Thoracic aorta (tissue), 2 donors: ENCODE results near the gene RPS6KA6. TPM values are rescaled to one million over a fixed set of nuclear protein-coding genes. Genes with fewer than 3 reads are reported as not detected.

Experiments
- ATAC-seq: fragments of 150-250 bp; one replicate; pipeline ENCODE4 v1.8.0; 2017; ENCODE audit warnings: low read depth; ENCODE audit not compliant: insufficient number of reproducible peaks, low FRiP score
- DNase-seq: peaks from one replicate; pipeline ENCODE4 v3.0.0-alpha.2; 2020; ENCODE audit warnings: low spot score
- H3K27ac ChIP-seq, 2 donors: fragments of 200-600 bp; sonication (generic); 1 replicate in 1 of 2; 2 replicates in 1 of 2; pipeline ENCODE4 v1.5.1; 2016; ENCODE audit warnings: mild to moderate bottlenecking in 2 of 2, moderate library complexity in 2 of 2
- H3K27me3 ChIP-seq: fragments of 200-600 bp; sonication (generic); replicated peaks from 2 replicates; pipeline ENCODE4 v1.6.0; 2016; ENCODE audit warnings: mild to moderate bottlenecking; ENCODE audit not compliant: insufficient read depth
- H3K36me3 ChIP-seq: fragments of 200-600 bp; sonication (generic); one replicate; pipeline ENCODE4 v1.5.1; 2016
- H3K4me1 ChIP-seq, 2 donors: fragments of 200-600 bp; sonication (generic); 1 replicate in 1 of 2; 2 replicates in 1 of 2; pipeline versions ENCODE4 v1.5.1 to v1.6.0; 2016; ENCODE audit warnings: low read depth in 2 of 2, mild to moderate bottlenecking in 1 of 2; ENCODE audit not compliant: control insufficient read depth in 1 of 2
- H3K4me3 ChIP-seq: fragments of 200-600 bp; sonication (generic); 2 replicates; pipeline ENCODE4 v1.5.1; 2016; ENCODE audit warnings: mild to moderate bottlenecking
- H3K9me3 ChIP-seq: fragments of 200-600 bp; sonication (generic); 2 replicates; pipeline ENCODE4 v1.5.1; 2016
- total RNA-seq, 2 donors: library from RNA; depleted of rRNA; stranded (reverse); fragments of >200 nt; gene quantifications; one replicate each; pipeline versions ENCODE4 v1.1.0 to v1.2.3, GENCODE V29; 2016
- TF ChIP-seq, protein P1 (sequence below): fragments of 200-600 bp; sonication (generic); IDR thresholded peaks from one replicate; pipeline ENCODE4 v1.5.1; 2019; ENCODE audit warnings: antibody characterized with exemption

The RPS6KA6 gene
- total RNA-seq, 2 donors from 2014 or later = 8.5 to 9.6 TPM

DNA sequence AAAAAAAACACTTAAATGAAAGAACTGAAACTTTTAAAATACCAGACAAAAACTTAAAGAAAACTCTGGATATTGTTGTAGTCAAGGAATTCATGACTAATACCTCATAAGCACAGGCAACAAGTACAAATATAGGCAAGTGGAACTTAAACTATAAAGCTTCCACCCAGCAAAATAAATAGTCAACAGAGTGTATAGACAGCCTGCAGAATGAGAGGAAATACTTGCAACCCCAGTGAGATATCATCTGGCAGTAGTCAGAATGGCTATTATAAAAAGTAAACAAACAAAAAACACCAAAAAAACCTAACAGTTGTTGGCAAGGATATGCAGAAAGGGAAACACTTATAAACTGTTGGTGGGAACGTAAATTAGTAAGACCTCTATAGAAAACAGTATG is 9.6 kb upstream of the RPS6KA6 start:
- Histone ChIP-seq H3K27me3 (no peaks in the 10 kb centered on the region), H3K9me3 (no peaks in the 10 kb centered on the region), H3K4me3 (no peak overlapping the region), H3K36me3 (no peaks in the 10 kb centered on the region), H3K4me1 (no peaks in the 10 kb centered on the region), H3K27ac (no peak overlapping the region)
- TF ChIP-seq, protein P1, sequence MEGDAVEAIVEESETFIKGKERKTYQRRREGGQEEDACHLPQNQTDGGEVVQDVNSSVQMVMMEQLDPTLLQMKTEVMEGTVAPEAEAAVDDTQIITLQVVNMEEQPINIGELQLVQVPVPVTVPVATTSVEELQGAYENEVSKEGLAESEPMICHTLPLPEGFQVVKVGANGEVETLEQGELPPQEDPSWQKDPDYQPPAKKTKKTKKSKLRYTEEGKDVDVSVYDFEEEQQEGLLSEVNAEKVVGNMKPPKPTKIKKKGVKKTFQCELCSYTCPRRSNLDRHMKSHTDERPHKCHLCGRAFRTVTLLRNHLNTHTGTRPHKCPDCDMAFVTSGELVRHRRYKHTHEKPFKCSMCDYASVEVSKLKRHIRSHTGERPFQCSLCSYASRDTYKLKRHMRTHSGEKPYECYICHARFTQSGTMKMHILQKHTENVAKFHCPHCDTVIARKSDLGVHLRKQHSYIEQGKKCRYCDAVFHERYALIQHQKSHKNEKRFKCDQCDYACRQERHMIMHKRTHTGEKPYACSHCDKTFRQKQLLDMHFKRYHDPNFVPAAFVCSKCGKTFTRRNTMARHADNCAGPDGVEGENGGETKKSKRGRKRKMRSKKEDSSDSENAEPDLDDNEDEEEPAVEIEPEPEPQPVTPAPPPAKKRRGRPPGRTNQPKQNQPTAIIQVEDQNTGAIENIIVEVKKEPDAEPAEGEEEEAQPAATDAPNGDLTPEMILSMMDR = no peak
- ATAC-seq (no peak), DNase-seq (no peak)

DNA sequence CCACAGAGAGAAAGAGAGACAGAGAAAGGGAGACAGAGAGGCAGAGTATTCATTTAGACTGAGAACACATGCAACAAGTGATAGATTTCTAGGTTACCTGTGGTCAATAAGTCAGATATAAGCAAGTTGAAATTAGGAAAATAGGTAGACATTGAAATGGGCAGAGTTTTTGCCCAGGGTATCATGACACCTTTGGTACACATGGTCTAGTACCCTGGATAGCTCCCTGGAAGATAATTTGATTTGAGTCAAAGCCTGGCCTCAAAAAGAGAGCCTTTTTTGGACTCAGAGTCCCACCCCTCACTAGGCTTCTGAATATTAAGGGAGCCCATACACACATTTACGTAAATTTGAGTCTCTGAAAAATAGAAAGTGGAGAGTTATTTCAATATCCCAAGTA is 4.0 kb upstream of the RPS6KA6 start:
- no peak for ATAC-seq
- H3K36me3 ChIP-seq = no peaks in the 10 kb centered on the region
- TF ChIP-seq, protein P1 = no peak
- no peaks in the 10 kb centered on the region for H3K4me1 ChIP-seq
- no peaks in the 10 kb centered on the region for H3K9me3 ChIP-seq
- H3K27me3 ChIP-seq = no peaks in the 10 kb centered on the region
- H3K4me3 ChIP-seq = no peak overlapping the region
- H3K27ac ChIP-seq = no peak overlapping the region
- DNase-seq = no peak

DNA sequence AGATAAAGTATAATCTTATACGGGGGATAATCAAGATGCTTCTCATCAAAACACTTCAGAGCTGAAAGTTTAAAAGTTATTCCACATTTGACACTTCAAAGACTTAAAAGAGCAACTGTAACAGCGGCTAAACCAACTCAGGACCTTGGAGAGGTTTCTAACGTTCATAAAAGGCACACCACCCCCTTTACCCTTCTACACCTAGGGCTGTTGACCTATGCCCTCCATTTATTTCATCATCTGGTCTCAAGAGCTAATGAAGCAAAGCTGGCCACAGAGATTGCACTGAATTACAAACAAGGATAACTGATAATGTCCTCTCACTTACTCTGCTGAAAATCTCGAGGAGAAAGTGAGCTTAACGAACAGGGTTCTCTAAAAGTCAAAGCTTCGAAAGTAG is 1.1 kb upstream of the RPS6KA6 start:
- H3K27ac ChIP-seq = no peak overlapping the region
- H3K4me1 ChIP-seq = no peaks in the 10 kb centered on the region
- no peaks in the 10 kb centered on the region for H3K27me3 ChIP-seq
- no peak for ATAC-seq
- no peaks in the 10 kb centered on the region for H3K9me3 ChIP-seq
- no peak for DNase-seq
- no peaks in the 10 kb centered on the region for H3K36me3 ChIP-seq
- TF ChIP-seq, protein P1 = no peak
- H3K4me3 ChIP-seq = no peak overlapping the region

DNA sequence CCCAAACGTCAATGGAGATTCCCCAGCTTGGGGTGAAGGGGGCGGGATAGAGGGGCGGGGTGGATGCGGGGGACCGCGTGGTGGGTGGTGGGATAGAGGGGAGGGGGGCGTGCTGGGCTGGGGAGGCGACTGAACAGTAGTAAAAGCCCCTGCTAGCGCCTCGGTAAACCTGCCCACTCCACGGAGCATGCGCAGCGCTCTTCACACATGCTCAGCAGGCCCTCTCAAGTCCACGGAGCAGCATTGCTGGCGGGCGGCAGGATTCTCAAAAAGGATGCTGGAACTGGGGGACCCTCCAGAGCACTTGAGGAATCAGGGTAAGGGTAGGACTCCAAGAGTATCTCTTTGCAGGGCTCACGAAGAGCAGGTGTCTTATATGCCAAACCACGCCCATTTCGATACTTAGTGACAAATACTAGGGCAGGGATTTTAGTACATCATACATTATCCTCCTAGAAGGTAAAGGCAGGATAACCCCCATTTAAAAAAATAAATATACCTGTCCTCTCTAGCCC is 378 bp upstream of the RPS6KA6 start:
- no peaks in the 10 kb centered on the region for H3K9me3 ChIP-seq
- TF ChIP-seq, protein P1 = no peak
- peak overlapping the region; percentile 75 for H3K4me3 ChIP-seq
- H3K27ac ChIP-seq = peak overlapping the region in 1 of 2 donors; percentile 59
- H3K4me1 ChIP-seq = no peaks in the 10 kb centered on the region
- ATAC-seq (no peak), DNase-seq (no peak)
- H3K36me3 ChIP-seq = no peaks in the 10 kb centered on the region
- no peaks in the 10 kb centered on the region for H3K27me3 ChIP-seq

DNA sequence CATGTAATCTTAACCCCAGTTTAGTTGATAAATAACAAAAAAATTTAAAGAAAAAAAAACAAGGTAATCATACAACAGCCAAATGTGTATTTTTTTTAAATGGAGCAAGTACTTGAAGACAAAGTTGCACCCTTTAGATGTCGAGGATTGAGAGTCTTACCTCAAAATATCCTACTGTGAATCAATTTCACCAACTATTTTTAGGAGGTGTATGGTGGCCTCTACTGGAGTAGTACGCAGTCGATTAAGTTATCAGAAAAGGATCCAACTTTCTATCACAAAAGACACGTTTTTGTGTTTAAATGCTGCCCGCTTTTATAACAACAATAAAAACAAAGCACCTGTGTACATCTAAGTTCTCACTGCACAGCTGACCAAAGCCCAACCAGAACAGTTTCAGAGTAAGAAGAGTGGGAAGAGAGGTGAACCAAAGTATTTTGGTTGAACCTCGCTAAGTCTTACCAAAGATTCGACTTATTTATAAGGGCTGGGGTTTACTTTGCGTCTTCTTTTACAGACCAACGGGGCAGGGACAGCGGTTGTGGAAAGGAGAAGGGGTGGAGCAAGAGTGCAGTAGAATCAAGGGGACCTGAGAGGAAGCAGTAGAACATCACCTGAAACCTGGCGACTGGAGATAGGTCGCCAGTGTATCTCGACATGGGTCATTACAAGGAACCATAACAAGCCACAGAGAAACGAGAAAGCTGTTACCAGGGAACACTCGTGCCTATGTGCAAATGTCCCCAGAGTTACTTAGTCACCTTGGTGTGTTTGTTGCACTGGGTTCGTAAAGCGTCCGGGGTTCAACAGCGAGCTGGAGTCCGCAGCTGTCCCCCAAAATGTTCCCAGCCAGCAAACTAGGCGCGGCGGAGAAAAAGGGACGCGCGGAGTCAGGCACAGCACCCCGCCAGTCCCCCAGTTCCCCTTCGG is 1.1 kb downstream of the RPS6KA6 start:
- peak overlapping the region; percentile 75 for H3K4me3 ChIP-seq
- no peaks in the 10 kb centered on the region for H3K27me3 ChIP-seq
- TF ChIP-seq, protein P1 = no peak
- H3K27ac ChIP-seq = peak overlapping the region; percentile 59 to 61
- no peaks in the 10 kb centered on the region for H3K36me3 ChIP-seq
- no peaks in the 10 kb centered on the region for H3K9me3 ChIP-seq
- no peaks in the 10 kb centered on the region for H3K4me1 ChIP-seq
- DNase-seq = no peak
- no peak for ATAC-seq
